ENCODE measurements around the gene RFX7.

RFX7 gene

DNA sequence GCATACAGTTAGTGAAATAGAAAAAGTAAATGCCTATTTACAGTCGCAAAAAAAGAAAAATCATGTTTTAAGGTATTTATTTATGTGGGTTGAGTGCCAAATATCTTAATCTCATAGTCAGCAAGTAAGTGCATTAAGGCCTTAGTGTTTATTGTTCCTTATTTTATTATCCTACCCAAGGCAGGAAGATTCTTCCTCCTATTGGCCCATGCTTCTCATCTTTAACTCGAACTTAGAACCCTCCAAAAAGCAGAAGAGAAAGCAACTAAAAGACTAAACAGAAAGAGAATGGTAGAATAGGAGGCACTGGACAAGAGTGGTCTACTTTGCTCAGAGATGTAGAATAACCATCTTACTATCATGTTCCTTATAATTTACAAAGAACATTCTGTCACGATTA, 7.5 kb downstream of the RFX7 start:
- H3K4me1 ChIP-seq (ENCODE audit: control insufficient read depth, insufficient read depth, low read depth, low read length): no peaks in the 10 kb centered on the region
- no peak overlapping the region for H3K27ac ChIP-seq (ENCODE audit: low read length, poor library complexity, severe bottlenecking)
- no peak overlapping the region for H3K23ac ChIP-seq (ENCODE audit: low read length in 2 of 2)
- H3K4me3 ChIP-seq (ENCODE audit: insufficient read depth in 1 of 2, low read depth in 1 of 2, low read length in 2 of 2): no peak overlapping the region
- H3K27me3 ChIP-seq (ENCODE audit: control insufficient read depth in 1 of 2, insufficient read depth in 1 of 2, low read length in 2 of 2): no peaks in the 10 kb centered on the region
- no peak for DNase-seq
- no peak overlapping the region for H2BK12ac ChIP-seq (ENCODE audit: low read length in 2 of 2)
- no peak overlapping the region for H4K91ac ChIP-seq (ENCODE audit: low read length)
- H4K8ac ChIP-seq (ENCODE audit: low read length): no peak overlapping the region
- no peak overlapping the region for H2BK120ac ChIP-seq (ENCODE audit: low read depth, low read length)
- H3K18ac ChIP-seq (ENCODE audit: low read depth in 1 of 2, low read length in 2 of 2): no peak overlapping the region
- no peak overlapping the region for H3K4me2 ChIP-seq (ENCODE audit: low read length, poor library complexity, severe bottlenecking)
- H3K4ac ChIP-seq (ENCODE audit: low read depth in 1 of 2, low read length in 2 of 2): no peak overlapping the region
- H2BK5ac ChIP-seq (ENCODE audit: low read depth, low read length, poor library complexity, severe bottlenecking): no peak overlapping the region
- H3K36me3 ChIP-seq (ENCODE audit: control insufficient read depth in 1 of 2, insufficient read depth in 2 of 2, low read depth in 1 of 2, low read length in 2 of 2): peaks cover 7 to 54% of the 10 kb centered on the region in 2 experiments
- WGBS: no CpG with 5 or more reads among the region's 3 CpGs
- H3K79me1 ChIP-seq (replicated peaks; ENCODE audit: low read length, poor library complexity, severe bottlenecking): peaks cover 9% of the 10 kb centered on the region
- no peak overlapping the region for H2AFZ ChIP-seq (ENCODE audit: low read depth, low read length)
- H2BK15ac ChIP-seq (ENCODE audit: low read depth, poor library complexity, severe bottlenecking): no peak overlapping the region
- no peak overlapping the region for H2AK5ac ChIP-seq (ENCODE audit: low read length, severe bottlenecking)
- no peak overlapping the region for H3K14ac ChIP-seq (ENCODE audit: low read length in 2 of 2)
- H3K9me3 ChIP-seq (ENCODE audit: control insufficient read depth, low read length): peaks cover 20% of the 10 kb centered on the region
- no peak overlapping the region for H3K9ac ChIP-seq (ENCODE audit: low read length)

DNA sequence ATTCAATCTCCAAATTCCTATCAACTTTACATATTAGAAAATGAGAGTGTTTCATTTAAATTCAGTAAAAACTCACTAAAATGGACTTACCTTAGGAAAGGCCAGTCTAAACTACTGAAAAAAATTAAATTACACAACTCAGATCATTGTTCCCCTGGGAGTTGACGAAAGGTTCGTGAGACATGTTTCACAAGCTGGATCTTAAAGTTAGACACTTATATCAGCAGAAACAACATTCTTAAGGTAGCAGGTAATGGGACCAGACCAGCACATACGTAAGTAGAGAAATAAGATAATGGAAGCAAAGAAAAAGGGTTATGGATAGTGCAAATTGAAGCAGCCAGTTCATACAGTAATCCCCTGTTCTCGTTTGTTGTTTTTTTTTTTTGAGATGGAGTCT, 8.9 kb downstream of the RFX7 start:
- H3K4me2 ChIP-seq (ENCODE audit: low read length, poor library complexity, severe bottlenecking): no peak overlapping the region
- no peak overlapping the region for H2AK5ac ChIP-seq (ENCODE audit: low read length, severe bottlenecking)
- H3K18ac ChIP-seq (ENCODE audit: low read depth in 1 of 2, low read length in 2 of 2): no peak overlapping the region
- peaks cover 7 to 68% of the 10 kb centered on the region in 2 experiments for H3K36me3 ChIP-seq (ENCODE audit: control insufficient read depth in 1 of 2, insufficient read depth in 2 of 2, low read depth in 1 of 2, low read length in 2 of 2)
- no peak overlapping the region for H3K23ac ChIP-seq (ENCODE audit: low read length in 2 of 2)
- no peak overlapping the region for H3K9ac ChIP-seq (ENCODE audit: low read length)
- H4K91ac ChIP-seq (ENCODE audit: low read length): no peak overlapping the region
- H3K27me3 ChIP-seq (ENCODE audit: control insufficient read depth in 1 of 2, insufficient read depth in 1 of 2, low read length in 2 of 2): no peaks in the 10 kb centered on the region
- H2BK120ac ChIP-seq (ENCODE audit: low read depth, low read length): no peak overlapping the region
- no peak overlapping the region for H4K8ac ChIP-seq (ENCODE audit: low read length)
- H3K27ac ChIP-seq (ENCODE audit: low read length, poor library complexity, severe bottlenecking): no peak overlapping the region
- no peak overlapping the region for H3K14ac ChIP-seq (ENCODE audit: low read length in 2 of 2)
- no peak overlapping the region for H2BK5ac ChIP-seq (ENCODE audit: low read depth, low read length, poor library complexity, severe bottlenecking)
- H3K4ac ChIP-seq (ENCODE audit: low read depth in 1 of 2, low read length in 2 of 2): no peak overlapping the region
- peaks cover 27% of the 10 kb centered on the region for H3K9me3 ChIP-seq (ENCODE audit: control insufficient read depth, low read length)
- no peaks in the 10 kb centered on the region for H3K4me1 ChIP-seq (ENCODE audit: control insufficient read depth, insufficient read depth, low read depth, low read length)
- H3K79me1 ChIP-seq (replicated peaks; ENCODE audit: low read length, poor library complexity, severe bottlenecking): peaks cover 11% of the 10 kb centered on the region
- DNase-seq: no peak
- H3K4me3 ChIP-seq (ENCODE audit: insufficient read depth in 1 of 2, low read depth in 1 of 2, low read length in 2 of 2): no peak overlapping the region
- no peak overlapping the region for H2BK12ac ChIP-seq (ENCODE audit: low read length in 2 of 2)
- no peak overlapping the region for H2BK15ac ChIP-seq (ENCODE audit: low read depth, poor library complexity, severe bottlenecking)
- WGBS: 100% methylated on average over 3 of the region's 4 CpGs
- no peak overlapping the region for H2AFZ ChIP-seq (ENCODE audit: low read depth, low read length)

DNA sequence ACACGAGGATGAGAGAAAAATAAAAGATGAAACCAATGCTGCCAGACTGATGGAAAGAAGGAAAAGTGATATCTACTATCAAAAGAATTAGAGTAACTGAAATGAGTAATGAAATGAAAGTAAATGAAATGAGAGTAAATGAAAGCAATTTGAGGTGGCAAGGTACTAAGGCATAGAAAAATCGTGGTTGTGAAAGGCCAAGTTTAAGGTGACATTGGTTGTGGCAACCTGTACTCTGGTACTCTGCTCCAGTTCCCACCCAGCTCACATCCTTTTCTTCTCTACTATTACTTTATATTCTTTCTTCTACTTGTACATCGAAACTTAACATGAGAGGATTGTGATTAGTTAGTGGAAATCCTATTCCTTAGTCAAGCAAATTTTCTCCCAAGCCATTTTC, 10.1 kb downstream of the RFX7 start:
- peaks cover 7 to 72% of the 10 kb centered on the region in 2 experiments for H3K36me3 ChIP-seq (ENCODE audit: control insufficient read depth in 1 of 2, insufficient read depth in 2 of 2, low read depth in 1 of 2, low read length in 2 of 2)
- H3K23ac ChIP-seq (ENCODE audit: low read length in 2 of 2): no peak overlapping the region
- no peak overlapping the region for H2BK15ac ChIP-seq (ENCODE audit: low read depth, poor library complexity, severe bottlenecking)
- H3K79me1 ChIP-seq (replicated peaks; ENCODE audit: low read length, poor library complexity, severe bottlenecking): peaks cover 15% of the 10 kb centered on the region
- H3K27me3 ChIP-seq (ENCODE audit: control insufficient read depth in 1 of 2, insufficient read depth in 1 of 2, low read length in 2 of 2): no peaks in the 10 kb centered on the region
- H2BK12ac ChIP-seq (ENCODE audit: low read length in 2 of 2): no peak overlapping the region
- H3K4me1 ChIP-seq (ENCODE audit: control insufficient read depth, insufficient read depth, low read depth, low read length): no peaks in the 10 kb centered on the region
- WGBS: 100% methylated on average over 1 of the region's 3 CpGs
- no peak overlapping the region for H3K4me3 ChIP-seq (ENCODE audit: insufficient read depth in 1 of 2, low read depth in 1 of 2, low read length in 2 of 2)
- no peak overlapping the region for H2BK120ac ChIP-seq (ENCODE audit: low read depth, low read length)
- no peak overlapping the region for H3K14ac ChIP-seq (ENCODE audit: low read length in 2 of 2)
- H2AK5ac ChIP-seq (ENCODE audit: low read length, severe bottlenecking): no peak overlapping the region
- H4K91ac ChIP-seq (ENCODE audit: low read length): no peak overlapping the region
- no peak overlapping the region for H3K9ac ChIP-seq (ENCODE audit: low read length)
- no peak overlapping the region for H2BK5ac ChIP-seq (ENCODE audit: low read depth, low read length, poor library complexity, severe bottlenecking)
- H3K4me2 ChIP-seq (ENCODE audit: low read length, poor library complexity, severe bottlenecking): no peak overlapping the region
- no peak overlapping the region for H3K4ac ChIP-seq (ENCODE audit: low read depth in 1 of 2, low read length in 2 of 2)
- no peak overlapping the region for H3K18ac ChIP-seq (ENCODE audit: low read depth in 1 of 2, low read length in 2 of 2)
- H3K9me3 ChIP-seq (ENCODE audit: control insufficient read depth, low read length): peaks cover 32% of the 10 kb centered on the region
- H3K27ac ChIP-seq (ENCODE audit: low read length, poor library complexity, severe bottlenecking): no peak overlapping the region
- H2AFZ ChIP-seq (ENCODE audit: low read depth, low read length): no peak overlapping the region
- H4K8ac ChIP-seq (ENCODE audit: low read length): no peak overlapping the region
- DNase-seq: no peak

DNA sequence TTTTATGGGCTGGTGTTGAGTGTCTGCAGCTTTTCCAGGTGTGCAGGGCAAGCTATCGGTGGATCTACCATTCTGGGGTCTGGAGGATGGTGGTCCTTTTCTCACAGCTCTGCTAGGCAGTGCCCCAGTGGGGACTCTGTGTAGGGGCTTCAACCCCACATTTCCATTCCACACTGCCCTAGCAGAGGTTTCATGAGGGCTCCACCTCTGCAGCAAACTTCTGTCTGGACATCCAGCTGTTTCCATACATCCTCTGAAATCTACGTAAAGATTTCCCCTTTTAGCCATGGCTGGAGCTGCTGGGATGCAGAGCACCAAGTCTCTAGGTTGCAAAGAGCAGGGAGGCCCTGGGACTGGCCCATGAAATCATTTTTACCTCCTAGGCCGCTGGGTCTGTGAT, 11.6 kb downstream of the RFX7 start:
- 100% methylated on average over 3 of the region's 3 CpGs for WGBS

More for the DNA sequence above, 11.6 kb downstream of the RFX7 start:
- Histone ChIP-seq H3K9ac (ENCODE audit: low read length) (no peak overlapping the region), H3K4me3 (ENCODE audit: insufficient read depth in 1 of 2, low read depth in 1 of 2, low read length in 2 of 2) (no peak overlapping the region), H3K18ac (ENCODE audit: low read depth in 1 of 2, low read length in 2 of 2) (no peak overlapping the region), H2AFZ (ENCODE audit: low read depth, low read length) (no peak overlapping the region), H3K4ac (ENCODE audit: low read depth in 1 of 2, low read length in 2 of 2) (no peak overlapping the region), H4K91ac (ENCODE audit: low read length) (no peak overlapping the region), H2BK12ac (ENCODE audit: low read length in 2 of 2) (no peak overlapping the region), H3K79me1 (replicated peaks; ENCODE audit: low read length, poor library complexity, severe bottlenecking) (peaks cover 15% of the 10 kb centered on the region), H2AK5ac (ENCODE audit: low read length, severe bottlenecking) (no peak overlapping the region), H3K27ac (ENCODE audit: low read length, poor library complexity, severe bottlenecking) (no peak overlapping the region), H4K8ac (ENCODE audit: low read length) (no peak overlapping the region), H3K9me3 (ENCODE audit: control insufficient read depth, low read length) (peaks cover 46% of the 10 kb centered on the region), H2BK15ac (ENCODE audit: low read depth, poor library complexity, severe bottlenecking) (no peak overlapping the region), H2BK5ac (ENCODE audit: low read depth, low read length, poor library complexity, severe bottlenecking) (no peak overlapping the region), H2BK120ac (ENCODE audit: low read depth, low read length) (no peak overlapping the region), H3K36me3 (ENCODE audit: control insufficient read depth in 1 of 2, insufficient read depth in 2 of 2, low read depth in 1 of 2, low read length in 2 of 2) (peaks cover 7 to 64% of the 10 kb centered on the region in 2 experiments), H3K4me1 (ENCODE audit: control insufficient read depth, insufficient read depth, low read depth, low read length) (no peaks in the 10 kb centered on the region), H3K14ac (ENCODE audit: low read length in 2 of 2) (no peak overlapping the region), H3K23ac (ENCODE audit: low read length in 2 of 2) (no peak overlapping the region), H3K27me3 (ENCODE audit: control insufficient read depth in 1 of 2, insufficient read depth in 1 of 2, low read length in 2 of 2) (no peaks in the 10 kb centered on the region), H3K4me2 (ENCODE audit: low read length, poor library complexity, severe bottlenecking) (no peak overlapping the region)
- DNase-seq: no peak

Measured in mesenchymal stem cell (in vitro differentiated cells and primary cell).